HepG2 (cell line): ENCODE results near the gene LAMA5. TPM values are rescaled to one million over a fixed set of nuclear protein-coding genes. Genes with fewer than 3 reads are reported as not detected.
A peak's percentile ranks its signal among the peaks of the same experiment; 100 is the strongest.

Source experiments
- IKZF5 ChIP-seq: IDR thresholded peaks from 2 replicates; pipeline ENCODE4 v1.6.1; 2018; ENCODE audit warnings: missing genetic modification reagents, mild to moderate bottlenecking, missing compliant biosample characterization
- MLXIP ChIP-seq: sonication (generic); formaldehyde crosslinking; IDR thresholded peaks from 2 replicates; pipeline ENCODE4 v1.9.0; 2021; ENCODE audit warnings: missing genetic modification reagents, borderline replicate concordance
- REXO4 ChIP-seq: sonication (generic); formaldehyde crosslinking; IDR thresholded peaks from 2 replicates; pipeline ENCODE4 v1.8.0; 2022; ENCODE audit warnings: missing genetic modification reagents, mild to moderate bottlenecking, borderline replicate concordance
- U2AF2 ChIP-seq: fragments of 200-400 bp; formaldehyde crosslinking; IDR thresholded peaks from 2 replicates; pipeline ENCODE4 v1.6.1; 2017; ENCODE audit warnings: low read depth, mild to moderate bottlenecking, low read length
- ZBTB2 ChIP-seq: sonication (generic); formaldehyde crosslinking; IDR thresholded peaks from 2 replicates; pipeline ENCODE4 v1.8.0; 2022; ENCODE audit warnings: low read depth, missing genetic modification reagents
- ZC3H4 ChIP-seq: sonication (generic); formaldehyde crosslinking; IDR thresholded peaks from 2 replicates; pipeline ENCODE4 v1.4.0; 2020; ENCODE audit warnings: missing genetic modification reagents, borderline replicate concordance
- ZNF101 ChIP-seq: sonication (generic); formaldehyde crosslinking; IDR thresholded peaks from 2 replicates; pipeline ENCODE4 v1.4.0; 2020; ENCODE audit warnings: mild to moderate bottlenecking, low read depth, missing genetic modification reagents, borderline replicate concordance
- ZNF263 ChIP-seq: sonication (generic); formaldehyde crosslinking; IDR thresholded peaks from 2 replicates; pipeline ENCODE4 v1.4.0; 2020; ENCODE audit warnings: missing genetic modification reagents
- ZNF326 ChIP-seq: sonication (generic); formaldehyde crosslinking; IDR thresholded peaks from 2 replicates; pipeline ENCODE4 v1.4.0; 2020; ENCODE audit warnings: missing genetic modification reagents, borderline replicate concordance
- ZNF570 ChIP-seq: sonication (generic); formaldehyde crosslinking; IDR thresholded peaks from 2 replicates; pipeline ENCODE4 v1.4.0; 2020; ENCODE audit warnings: mild to moderate bottlenecking, missing genetic modification reagents, borderline replicate concordance
- ZNF572 ChIP-seq: sonication (generic); formaldehyde crosslinking; IDR thresholded peaks from 2 replicates; pipeline ENCODE4 v1.5.1; 2020; ENCODE audit warnings: mild to moderate bottlenecking, missing genetic modification reagents
- ZNF768 ChIP-seq: sonication (generic); formaldehyde crosslinking; IDR thresholded peaks from 2 replicates; pipeline ENCODE4 v1.4.0; 2020; ENCODE audit warnings: missing genetic modification reagents
- ZUFSP ChIP-seq: sonication (generic); formaldehyde crosslinking; IDR thresholded peaks from 2 replicates; pipeline ENCODE4 v1.9.0; 2021; ENCODE audit warnings: missing genetic modification reagents, mild to moderate bottlenecking, borderline replicate concordance
- polyA plus RNA-seq, 8 experiments: library from polyadenylated mRNA; depleted of rRNA in 3 of 8; stranded (reverse) in 7 of 8; unstranded in 1 of 8; fragments of >200 nt; fragmentation: Illumina TruSeq in 4 of 8; extraction: Trizol in 4 of 8; gene quantifications; 2 replicates each; pipeline versions ENCODE4 v1.2.1 to v1.2.3, GENCODE V29; 2011 to 2016; ENCODE audit warnings: low read depth in 4 of 8, missing spikeins in 1 of 8, mixed read lengths in 1 of 8; ENCODE audit not compliant: insufficient read depth in 1 of 8
- total RNA-seq, 5 experiments: library from RNA; depleted of rRNA; stranded (reverse); fragments of >200 nt; fragmentation: Illumina TruSeq; extraction: Trizol; gene quantifications; 2 replicates each; pipeline ENCODE4 v1.2.3, GENCODE V29; 2016; ENCODE audit warnings: low read depth in 1 of 5

LAMA5 gene
- total and polyA plus RNA-seq, 2 of the 13 experiments (the other 11 are each of a cell fraction or from before 2014, with no cell fraction given), result 21.0 to 44.7 TPM

- no peak for TF ChIP-seq MLXIP (CRISPR knock-in tag)
- TF ChIP-seq REXO4, result no peak
- TF ChIP-seq IKZF5, result no peak
- TF ChIP-seq ZNF326 (CRISPR knock-in tag), result no peak
- no peak for TF ChIP-seq ZNF570 (CRISPR knock-in tag)
- TF ChIP-seq ZNF572 (CRISPR knock-in tag), result no peak
- no peak for TF ChIP-seq ZNF101 (CRISPR knock-in tag)
- TF ChIP-seq ZNF263 (CRISPR knock-in tag), result no peak
- no peak for TF ChIP-seq U2AF2
- TF ChIP-seq ZBTB2 (CRISPR knock-in tag), result no peak
- peak; percentile 20; the same call in 1 of the 2 replicates for TF ChIP-seq ZNF768 (CRISPR knock-in tag)
- no peak for TF ChIP-seq ZUFSP (CRISPR knock-in tag)
- TF ChIP-seq ZC3H4 (CRISPR knock-in tag), result no peak
These were observed 46.3 kb downstream of the LAMA5 start (continued) for GRCh38 chr20:62320581-62321354.
